Fibroblast of skin of left biceps (primary cell): Measurements from ENCODE around the gene HOXC13.

ENCODE experiments used
- DNase-seq, 2 experiments: peaks; one replicate each; pipeline ENCODE4 v3.0.0-alpha.2; 2013; ENCODE audit warnings: low read depth in 2 of 2

Gene HOXC13

GRCh38 chr12:53995378-53996239, 57.0 kb downstream of the HOXC13 start:
- DNase-seq, result no peak
